Endodermal cell (in vitro differentiated cells): ENCODE measurements around the gene GRIK3. TPM values are rescaled to one million over a fixed set of nuclear protein-coding genes. Genes with fewer than 3 reads are reported as not detected.

Experiments used
- DNase-seq: peaks from one replicate; pipeline ENCODE4 v3.0.0-alpha.2; 2017
- H3K27ac ChIP-seq: 2 replicates; pipeline ENCODE4 v1.5.1; 2013; ENCODE audit warnings: mild to moderate bottlenecking, low read depth, low read length, moderate library complexity
- H3K27me3 ChIP-seq: 2 replicates; pipeline ENCODE4 v1.6.1; 2013; ENCODE audit warnings: mild to moderate bottlenecking, low read length, moderate library complexity; ENCODE audit not compliant: insufficient read depth, control insufficient read depth, poor library complexity, severe bottlenecking
- H3K36me3 ChIP-seq: 2 replicates; pipeline ENCODE4 v1.7.0; 2013; ENCODE audit warnings: mild to moderate bottlenecking, low read length, moderate library complexity; ENCODE audit not compliant: control insufficient read depth, insufficient read depth
- H3K4me1 ChIP-seq: one replicate; pipeline ENCODE4 v1.7.0; 2013; ENCODE audit warnings: low read length; ENCODE audit not compliant: control insufficient read depth, insufficient read depth
- H3K4me3 ChIP-seq: 2 replicates; pipeline ENCODE4 v1.5.1; 2013; ENCODE audit warnings: mild to moderate bottlenecking, low read length, moderate library complexity
- H3K9ac ChIP-seq: 2 replicates; pipeline ENCODE4 v1.6.1; 2013; ENCODE audit warnings: mild to moderate bottlenecking, low read length, moderate library complexity; ENCODE audit not compliant: poor library complexity, severe bottlenecking; ENCODE audit errors: extremely low read depth
- H3K9me3 ChIP-seq: 2 replicates; pipeline ENCODE4 v1.6.1; 2013; ENCODE audit warnings: mild to moderate bottlenecking, low read length, moderate library complexity; ENCODE audit not compliant: control insufficient read depth
- H3K27ac Mint-ChIP-seq: 2 replicates; pipeline ENCODE4 v1.8.0; 2020; ENCODE audit warnings: mixed read lengths
- H3K27me3 Mint-ChIP-seq: 2 replicates; pipeline ENCODE4 v1.8.0; 2021; ENCODE audit warnings: mild to moderate bottlenecking, mixed read lengths; ENCODE audit not compliant: insufficient read depth
- H3K36me3 Mint-ChIP-seq: 2 replicates; pipeline ENCODE4 v1.8.0; 2020; ENCODE audit warnings: low read depth, mixed read lengths
- H3K4me1 Mint-ChIP-seq: 2 replicates; pipeline ENCODE4 v1.8.0; 2020; ENCODE audit warnings: mixed read lengths
- H3K4me3 Mint-ChIP-seq: 2 replicates; pipeline ENCODE4 v1.8.0; 2020; ENCODE audit warnings: mild to moderate bottlenecking, moderate library complexity, mixed read lengths
- H3K9me3 Mint-ChIP-seq: 2 replicates; pipeline ENCODE4 v1.8.0; 2020; ENCODE audit warnings: mild to moderate bottlenecking, mixed read lengths
- WGBS, 2 experiments: methylation state at CpG; one replicate each; pipeline versions ENCODE4 v1.1.5 to v1.1.7; 2013; ENCODE audit warnings: missing lambda C conversion rate in 2 of 2, mixed read lengths in 1 of 2; ENCODE audit not compliant: insufficient coverage in 1 of 2, insufficient read length in 1 of 2; 5-methylcytosine and 5-hydroxymethylcytosine counted together
- total RNA-seq, 2 donors: library from RNA; stranded (reverse); fragmentation: NEBNext Ultra II Directional in 1 of 2; extraction: Animal tissue kit (Norgen Biotek cat#: 25700) in 1 of 2; gene quantifications; 2 replicates in 1 of 2; 3 replicates in 1 of 2; pipeline ENCODE4 v1.2.1, GENCODE V29; 2021
- TF ChIP-seq, protein P1 (sequence below): fragments of 200-600 bp; sonication (generic); conservative IDR thresholded peaks from 2 replicates; pipeline ENCODE4 v1.5.0; 2021; ENCODE audit warnings: antibody characterized with exemption, mild to moderate bottlenecking

Gene GRIK3
- total RNA-seq, 2 donors from 2014 or later: 13.4 to 32.4 TPM

DNA sequence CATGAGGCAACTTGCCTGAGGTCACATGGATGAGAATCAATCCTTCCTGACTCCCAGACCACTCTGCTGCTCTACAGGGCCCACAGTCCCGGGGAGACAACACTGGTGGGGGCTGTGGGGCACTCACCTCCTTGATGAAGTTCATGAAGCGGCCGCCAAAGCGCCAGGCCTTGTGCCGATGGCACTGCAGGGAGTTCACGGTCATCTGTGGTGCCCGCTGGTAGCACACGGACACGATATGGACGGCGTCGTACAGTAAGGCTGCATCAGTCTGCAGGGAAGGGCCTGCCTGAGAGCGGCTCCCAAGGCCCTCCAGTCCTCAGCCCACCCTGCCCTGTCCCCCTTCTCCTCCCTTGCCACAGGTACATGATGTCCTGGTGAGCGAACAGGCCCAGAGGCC, 175.3 kb downstream of the GRIK3 start:
- Histone ChIP-seq H3K9me3 (no peaks in the 10 kb centered on the region), H3K27ac (no peak overlapping the region), H3K4me1 (peaks cover 14% of the 10 kb centered on the region), H3K27me3 (no peaks in the 10 kb centered on the region), H3K4me3 (no peak overlapping the region), H3K36me3 (no peaks in the 10 kb centered on the region), H3K9ac (no peak overlapping the region)
- H3K27me3 Mint-ChIP-seq: peaks cover 4% of the 10 kb centered on the region
- no peaks in the 10 kb centered on the region for H3K9me3 Mint-ChIP-seq
- H3K4me3 Mint-ChIP-seq: no peak overlapping the region
- peaks cover 43% of the 10 kb centered on the region for H3K4me1 Mint-ChIP-seq
- 93 to 94% methylated on average over 11 to 14 of the region's 14 CpGs for WGBS, 2 experiments
- TF ChIP-seq, protein P1, sequence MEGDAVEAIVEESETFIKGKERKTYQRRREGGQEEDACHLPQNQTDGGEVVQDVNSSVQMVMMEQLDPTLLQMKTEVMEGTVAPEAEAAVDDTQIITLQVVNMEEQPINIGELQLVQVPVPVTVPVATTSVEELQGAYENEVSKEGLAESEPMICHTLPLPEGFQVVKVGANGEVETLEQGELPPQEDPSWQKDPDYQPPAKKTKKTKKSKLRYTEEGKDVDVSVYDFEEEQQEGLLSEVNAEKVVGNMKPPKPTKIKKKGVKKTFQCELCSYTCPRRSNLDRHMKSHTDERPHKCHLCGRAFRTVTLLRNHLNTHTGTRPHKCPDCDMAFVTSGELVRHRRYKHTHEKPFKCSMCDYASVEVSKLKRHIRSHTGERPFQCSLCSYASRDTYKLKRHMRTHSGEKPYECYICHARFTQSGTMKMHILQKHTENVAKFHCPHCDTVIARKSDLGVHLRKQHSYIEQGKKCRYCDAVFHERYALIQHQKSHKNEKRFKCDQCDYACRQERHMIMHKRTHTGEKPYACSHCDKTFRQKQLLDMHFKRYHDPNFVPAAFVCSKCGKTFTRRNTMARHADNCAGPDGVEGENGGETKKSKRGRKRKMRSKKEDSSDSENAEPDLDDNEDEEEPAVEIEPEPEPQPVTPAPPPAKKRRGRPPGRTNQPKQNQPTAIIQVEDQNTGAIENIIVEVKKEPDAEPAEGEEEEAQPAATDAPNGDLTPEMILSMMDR: no peak
- DNase-seq: no peak
- H3K27ac Mint-ChIP-seq: no peak overlapping the region
- H3K36me3 Mint-ChIP-seq: no peaks in the 10 kb centered on the region

DNA sequence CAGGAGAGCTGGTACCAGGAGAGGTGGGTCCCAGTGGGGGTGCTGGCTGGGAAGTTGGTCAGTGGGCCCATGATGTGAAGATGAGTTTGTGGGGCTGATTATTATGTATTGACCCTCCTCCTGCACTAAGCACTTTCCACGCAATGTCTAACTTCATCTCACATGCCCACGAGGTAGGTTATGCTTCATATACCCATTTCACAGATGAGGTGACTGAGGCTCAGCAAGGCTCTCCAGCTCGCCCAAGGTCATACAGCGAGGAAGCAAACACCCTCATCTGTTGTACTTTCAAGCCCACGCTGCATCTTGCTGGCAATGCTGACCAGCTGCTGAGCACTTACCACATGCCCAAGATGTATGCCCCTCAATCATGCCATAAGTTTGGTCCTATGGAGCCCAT, 175.8 kb downstream of the GRIK3 start:
- H3K36me3 ChIP-seq: no peaks in the 10 kb centered on the region
- H3K9me3 ChIP-seq: no peaks in the 10 kb centered on the region
- TF ChIP-seq, protein P1: no peak
- no peak overlapping the region for H3K9ac ChIP-seq
- Mint-ChIP-seq H3K4me3 (no peak overlapping the region), H3K27ac (no peak overlapping the region), H3K36me3 (no peaks in the 10 kb centered on the region), H3K9me3 (no peaks in the 10 kb centered on the region), H3K27me3 (peaks cover 4% of the 10 kb centered on the region), H3K4me1 (peaks cover 41% of the 10 kb centered on the region)
- no peak overlapping the region for H3K27ac ChIP-seq
- DNase-seq: no peak
- peaks cover 10% of the 10 kb centered on the region for H3K4me1 ChIP-seq
- WGBS, 2 experiments: 90 to 95% methylated on average over 2 to 5 of the region's 5 CpGs
- H3K4me3 ChIP-seq: no peak overlapping the region
- no peaks in the 10 kb centered on the region for H3K27me3 ChIP-seq

DNA sequence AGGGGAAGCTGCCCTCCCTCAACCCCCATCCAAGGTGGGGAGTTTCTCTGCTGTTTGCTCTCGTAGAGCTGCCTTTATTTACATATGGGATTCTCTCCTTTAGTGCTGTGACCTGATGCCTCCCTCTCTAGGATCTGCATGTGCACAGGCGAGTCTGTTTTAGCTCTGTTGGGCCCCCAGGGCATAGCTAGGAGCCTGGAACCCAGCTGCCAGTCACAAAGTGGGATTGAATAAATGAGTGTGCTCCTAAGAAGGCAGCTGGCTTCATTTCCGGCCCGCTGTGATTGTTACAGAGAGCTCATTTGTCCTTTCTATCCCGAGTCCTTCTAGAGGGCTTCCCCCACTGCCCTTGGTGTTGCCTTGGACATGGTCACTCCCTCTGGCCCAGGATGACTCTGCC, 176.6 kb downstream of the GRIK3 start:
- Histone ChIP-seq H3K9ac (no peak overlapping the region), H3K4me3 (no peak overlapping the region), H3K27me3 (no peaks in the 10 kb centered on the region), H3K36me3 (no peaks in the 10 kb centered on the region), H3K27ac (peak overlapping the region; percentile 57), H3K4me1 (peaks cover 9% of the 10 kb centered on the region), H3K9me3 (no peaks in the 10 kb centered on the region)
- Mint-ChIP-seq H3K27me3 (peaks cover 4% of the 10 kb centered on the region), H3K36me3 (no peaks in the 10 kb centered on the region), H3K9me3 (no peaks in the 10 kb centered on the region), H3K27ac (no peak overlapping the region), H3K4me1 (peaks cover 36% of the 10 kb centered on the region), H3K4me3 (no peak overlapping the region)
- 62 to 70% methylated on average over 3 to 5 of the region's 5 CpGs for WGBS, 2 experiments
- no peak for DNase-seq
- TF ChIP-seq, protein P1: no peak
